HG02571 (cell line): Measurements from ENCODE around the gene RASGRP2.

Experiments used
- ATAC-seq: cut with Tn5 transposase; IDR thresholded peaks from one replicate; pipeline ENCODE4 v1.9.1; 2021; ENCODE audit warnings: mild to moderate bottlenecking, moderate library complexity; ENCODE audit not compliant: unreplicated experiment

Gene RASGRP2

DNA sequence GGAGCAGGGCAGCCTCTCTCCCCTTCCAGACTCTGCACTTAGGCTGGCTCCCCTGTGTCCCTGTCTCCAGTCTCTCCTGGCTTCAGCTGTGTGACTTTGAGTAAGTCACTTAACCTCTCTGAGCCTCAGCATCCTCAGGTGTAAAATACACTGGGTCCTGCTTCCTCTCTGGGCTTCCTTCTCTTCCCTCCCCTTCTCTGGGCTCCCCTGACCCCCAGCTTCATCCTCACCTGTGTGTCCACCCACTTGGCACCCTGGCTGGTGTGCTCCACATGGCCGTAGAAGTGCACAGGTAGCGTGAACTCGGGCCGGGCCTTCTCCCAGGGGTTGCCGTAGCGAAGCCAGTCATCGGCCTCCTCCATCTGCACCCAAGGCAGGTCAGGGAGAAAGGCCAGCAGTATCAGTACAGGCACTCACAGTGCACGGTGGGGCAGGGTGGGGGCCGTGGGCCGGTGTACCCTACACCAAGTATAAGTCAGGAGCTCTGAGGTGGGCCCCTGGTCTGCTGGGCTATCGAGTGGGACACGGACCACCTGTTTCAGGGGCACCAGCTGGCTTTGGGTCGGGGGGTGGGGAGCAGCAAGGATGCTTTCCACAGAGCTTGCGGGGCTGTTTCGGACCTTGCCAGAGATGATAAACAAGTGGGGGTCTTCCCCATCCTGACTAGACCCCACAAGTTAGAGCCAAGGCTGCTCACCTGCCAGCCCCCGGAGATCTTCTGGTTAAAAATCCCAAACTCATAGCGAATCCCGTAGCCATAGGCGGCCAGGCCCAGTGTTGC, 13.8 kb upstream of the RASGRP2 start:
- ATAC-seq: no peak

- ATAC-seq: no peak
Observed at GRCh38 chr11:64755681-64756361, 11.9 kb upstream of the RASGRP2 start.

- no peak for ATAC-seq
Observed at GRCh38 chr11:64754919-64755662, 11.1 kb upstream of the RASGRP2 start.

GRCh38 chr11:64754124-64754918, 10.4 kb upstream of the RASGRP2 start:
- ATAC-seq: no peak

DNA sequence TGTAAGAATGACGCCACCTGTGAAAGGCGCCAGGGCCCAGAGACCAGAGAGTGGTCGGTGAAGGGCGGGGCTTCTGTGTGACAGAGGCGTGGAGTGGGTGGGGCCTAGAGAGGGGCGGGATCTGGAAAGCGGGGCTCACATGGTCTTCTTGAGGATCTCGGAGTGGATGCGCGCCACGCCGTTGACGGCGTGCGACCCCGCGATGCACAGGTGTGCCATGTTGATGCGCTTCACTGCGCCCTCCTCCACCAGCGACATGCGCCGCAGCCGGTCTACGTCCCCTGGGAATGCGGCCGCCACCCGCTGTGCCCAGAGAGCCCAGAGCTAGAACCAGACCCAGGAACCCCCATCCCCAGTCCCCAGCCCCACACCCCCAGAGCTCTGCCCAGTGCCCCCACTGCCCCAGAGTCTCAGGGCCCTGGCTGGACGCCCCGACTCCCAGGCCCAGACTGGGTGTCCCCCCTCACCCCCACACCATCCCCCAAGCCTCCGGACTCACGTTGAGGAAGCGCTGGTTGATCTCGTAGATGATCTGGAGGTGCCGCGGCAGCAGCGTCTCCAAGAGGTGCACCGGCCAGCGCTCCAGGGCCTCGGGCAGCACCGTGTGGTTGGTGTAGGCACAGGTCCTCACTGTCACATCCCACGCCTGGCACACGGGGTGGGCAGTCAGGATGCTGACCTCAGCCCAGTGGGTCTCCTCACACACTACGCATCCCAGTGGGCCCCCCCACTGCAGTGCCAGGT, 9.6 kb upstream of the RASGRP2 start:
- no peak for ATAC-seq

GRCh38 chr11:64753019-64753379, 9.1 kb upstream of the RASGRP2 start:
- no peak for ATAC-seq

GRCh38 chr11:64752175-64752970, 8.4 kb upstream of the RASGRP2 start:
- ATAC-seq: no peak

DNA sequence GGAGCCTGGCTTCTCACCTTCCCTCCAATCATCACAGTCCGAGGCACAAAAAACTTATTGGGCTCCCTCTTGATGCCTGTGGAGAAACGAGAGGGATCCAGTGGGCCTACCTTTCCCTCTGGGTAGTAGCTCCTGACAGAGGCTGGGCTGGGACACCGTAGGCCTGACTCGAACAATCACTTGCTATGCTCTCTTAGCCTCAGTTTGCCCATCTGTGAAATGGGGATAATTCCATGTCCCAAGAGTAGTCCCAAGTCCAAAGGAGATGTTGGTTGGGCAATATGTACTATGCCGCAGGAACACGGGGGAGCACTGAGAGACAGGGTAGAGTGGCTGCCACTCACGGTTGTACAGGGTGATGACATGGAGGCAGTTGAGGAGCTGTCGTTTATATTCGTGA, 7.6 kb upstream of the RASGRP2 start:
- no peak for ATAC-seq

- ATAC-seq: no peak
Observed at GRCh38 chr11:64751136-64751535, 7.2 kb upstream of the RASGRP2 start.

- ATAC-seq: no peak
Observed at GRCh38 chr11:64750361-64751054, 6.6 kb upstream of the RASGRP2 start.

GRCh38 chr11:64747961-64748665, 4.2 kb upstream of the RASGRP2 start:
- no peak for ATAC-seq

GRCh38 chr11:64746486-64746885, 2.5 kb upstream of the RASGRP2 start:
- ATAC-seq: no peak

DNA sequence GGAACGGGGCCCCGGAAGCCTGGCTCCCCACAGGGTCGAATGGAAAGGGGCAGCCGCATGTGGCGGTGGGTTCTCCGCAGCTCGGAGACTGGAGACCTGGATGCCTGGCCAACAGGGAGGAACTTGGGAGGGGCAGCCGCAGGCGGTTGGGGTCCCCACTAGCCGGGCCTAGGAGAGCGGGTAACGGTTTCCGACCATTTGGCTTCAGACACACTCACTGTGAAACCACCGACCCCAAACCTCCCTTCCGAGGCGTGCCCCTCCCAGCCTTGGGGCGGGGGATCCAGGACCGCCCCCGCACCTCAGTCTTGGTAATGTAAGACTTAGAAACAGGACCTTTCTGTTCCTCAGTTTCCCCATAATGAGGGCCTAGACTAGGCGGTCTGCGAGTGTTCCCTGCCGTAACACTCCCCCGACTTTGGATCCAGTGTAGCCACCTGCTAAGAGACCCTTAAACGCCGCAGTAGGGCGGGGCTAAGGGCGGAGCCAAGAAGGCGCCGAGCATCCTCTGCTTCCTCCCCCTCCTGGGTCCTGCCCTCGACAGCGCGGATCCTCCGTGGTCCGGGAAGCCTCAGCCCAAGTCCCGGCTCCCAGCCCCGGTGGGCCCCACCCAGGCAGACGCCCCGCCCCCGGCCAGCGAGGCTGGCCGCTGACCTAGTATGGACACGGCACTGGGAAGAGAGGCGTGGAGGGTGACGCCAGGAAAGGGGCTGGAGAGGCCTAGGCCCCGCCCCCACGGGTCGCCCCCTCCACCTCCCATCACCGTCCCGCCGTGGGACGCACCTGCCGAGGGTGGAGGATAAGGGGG, 1.8 kb upstream of the RASGRP2 start:
- no peak for ATAC-seq

- no peak for ATAC-seq
Observed at GRCh38 chr11:64745189-64745520, 1.2 kb upstream of the RASGRP2 start.

DNA sequence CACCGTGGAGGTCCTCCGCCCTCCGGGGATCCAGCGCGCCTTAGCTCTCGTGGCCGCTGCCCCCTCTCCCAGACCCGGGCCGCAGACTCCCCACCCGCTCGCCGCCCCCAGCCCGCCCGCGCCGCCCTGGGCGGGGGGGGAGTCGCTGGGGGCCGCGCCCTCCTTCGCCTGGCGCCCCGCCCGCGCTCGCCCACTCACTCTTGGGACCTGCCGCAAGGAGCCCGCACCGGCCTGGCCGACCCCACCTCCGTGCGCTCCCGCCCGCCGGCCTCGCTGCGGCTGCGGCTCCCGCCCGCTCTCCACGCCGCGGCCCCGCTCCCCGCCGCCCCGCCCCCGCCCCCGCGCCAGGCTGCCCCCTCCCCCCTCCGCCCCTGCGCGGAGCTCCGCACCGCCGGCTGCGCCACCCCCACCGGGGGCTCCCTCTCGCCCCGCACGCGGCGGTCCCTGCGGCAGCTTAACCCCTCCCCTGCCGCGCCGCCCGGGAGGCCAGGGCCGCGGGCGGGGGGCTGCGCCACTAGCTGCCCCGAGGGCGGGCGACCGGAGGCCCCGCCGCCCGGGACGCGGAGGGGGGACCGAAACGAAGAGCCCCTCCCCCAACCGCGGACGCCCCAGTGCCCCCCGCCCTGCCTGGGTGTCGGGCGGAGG, 724 bp upstream of the RASGRP2 start:
- no peak for ATAC-seq

- ATAC-seq: no peak
Observed at GRCh38 chr11:64742889-64743590, 902 bp downstream of the RASGRP2 start.
